GM19238 (cell line): ENCODE data around the gene PTCH1.

Experiments
- DNase-seq: peaks from one replicate; pipeline ENCODE4 v3.0.0; 2011; ENCODE audit warnings: low spot score; ENCODE audit not compliant: insufficient read length

PTCH1 gene

DNA sequence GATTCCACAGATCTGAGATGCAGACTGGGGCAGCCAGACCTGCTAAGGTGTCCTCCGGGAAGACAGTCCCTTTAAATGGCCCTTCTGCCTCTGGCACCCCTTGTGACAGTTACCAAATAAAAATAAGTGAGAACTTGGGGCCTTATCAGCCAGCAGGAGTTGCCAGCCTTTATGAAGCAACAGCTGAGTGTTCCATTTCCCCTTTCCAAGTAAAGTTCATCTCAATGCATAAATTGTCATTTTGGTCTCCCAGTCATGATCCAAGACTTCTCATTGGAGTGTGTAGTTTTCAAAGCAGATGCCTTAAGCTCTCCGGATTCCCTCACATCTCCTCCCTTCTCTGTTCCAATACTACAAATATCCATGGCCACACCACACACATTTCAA is 4.1 kb downstream of the PTCH1 start:
- no peak for DNase-seq

DNA sequence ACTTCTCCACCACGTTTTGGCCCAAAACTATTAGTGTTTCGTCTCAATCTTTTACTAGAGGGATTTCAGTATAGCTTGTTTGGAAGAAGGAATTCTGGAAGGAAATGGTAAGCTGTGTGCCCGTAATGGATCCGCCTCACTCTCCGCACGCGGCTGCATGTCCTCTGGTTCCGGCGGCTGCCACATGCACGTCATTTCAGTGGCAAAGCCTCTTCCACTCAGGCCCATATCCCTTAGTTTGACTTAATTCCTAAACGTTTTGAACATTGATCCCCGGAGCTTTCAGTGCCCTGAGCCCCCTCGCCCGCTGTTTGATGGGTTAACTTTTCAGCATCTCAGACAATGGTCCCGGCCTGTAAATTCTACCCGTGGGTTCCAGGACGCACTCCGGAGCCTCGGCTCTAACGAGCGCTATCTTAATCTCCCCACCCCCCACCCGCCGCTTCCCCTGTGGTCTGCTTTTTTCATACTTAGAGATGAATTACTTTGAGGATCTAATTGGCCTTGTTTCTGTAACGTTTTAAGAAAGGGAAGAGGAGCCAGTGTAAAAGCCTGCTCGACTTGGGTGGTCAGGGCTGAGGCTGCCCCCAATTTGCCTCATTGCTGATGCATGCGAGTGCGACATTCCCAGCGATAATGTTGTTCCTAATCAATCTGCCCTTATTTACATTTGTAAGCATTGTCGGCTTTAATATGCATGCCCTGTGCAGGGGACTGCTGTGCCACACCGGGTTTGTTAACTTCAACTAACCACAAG is 4.6 kb downstream of the PTCH1 start:
- no peak for DNase-seq

DNA sequence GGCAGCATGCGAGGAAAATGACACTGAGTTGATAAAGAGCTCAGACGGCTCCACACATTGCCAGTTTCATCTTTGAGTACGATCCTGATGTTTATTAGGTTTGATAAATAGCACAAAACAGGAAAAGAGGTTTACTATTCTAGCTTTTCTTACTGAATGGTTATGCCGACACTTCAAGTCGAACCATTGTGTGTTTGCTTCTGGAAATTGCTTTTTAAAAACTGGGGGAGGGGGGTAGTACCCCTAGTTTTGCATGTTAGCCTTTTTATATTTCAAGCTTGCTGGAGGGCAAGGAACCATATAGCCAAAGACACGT is 5.2 kb downstream of the PTCH1 start:
- no peak for DNase-seq

DNA sequence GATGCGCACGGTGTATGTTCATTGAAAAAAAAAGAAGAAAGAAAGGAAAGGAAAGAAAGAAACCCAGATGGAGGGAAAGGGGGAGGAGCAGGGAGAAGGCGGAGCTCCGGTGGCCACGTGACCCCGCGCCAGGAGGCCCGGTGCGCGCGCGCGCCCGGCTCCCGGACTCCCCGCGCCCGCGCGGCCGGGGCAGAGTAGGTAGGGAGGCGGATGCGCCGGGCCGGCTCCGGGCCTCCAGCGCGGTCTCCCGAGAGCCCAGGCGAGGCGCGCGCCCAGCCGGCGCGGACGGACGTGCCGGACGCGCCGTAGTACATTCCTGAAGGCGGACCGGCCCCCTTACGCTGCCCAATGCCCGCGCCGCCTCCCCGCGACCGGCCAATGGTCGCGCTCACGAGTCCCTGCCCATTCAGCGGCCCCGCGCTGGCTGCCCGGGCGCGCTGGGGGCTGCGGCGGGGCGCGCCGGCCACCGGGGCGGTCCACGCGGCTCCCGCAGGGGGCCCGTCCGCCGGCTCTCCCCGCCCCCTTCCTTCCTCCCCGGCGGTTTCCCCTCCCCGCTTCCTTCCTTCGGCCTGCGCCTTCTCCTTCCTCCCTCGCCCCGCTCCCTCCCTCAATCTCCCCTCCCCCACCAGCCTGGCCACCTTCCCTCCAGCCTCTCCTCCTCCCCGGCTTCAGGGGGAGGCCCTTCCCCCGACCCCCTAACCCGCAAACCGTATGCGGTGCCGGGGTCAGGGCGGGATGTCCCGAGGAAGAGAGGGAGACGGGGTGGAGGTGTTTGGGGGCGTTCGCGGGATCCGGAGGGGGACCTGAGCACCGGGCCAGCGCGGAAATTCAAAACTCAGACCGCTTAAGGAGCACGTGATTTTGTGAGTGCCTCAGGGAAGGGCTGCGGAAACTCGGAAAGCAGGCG is 5.8 kb downstream of the PTCH1 start:
- peak; percentile 78 for DNase-seq

DNA sequence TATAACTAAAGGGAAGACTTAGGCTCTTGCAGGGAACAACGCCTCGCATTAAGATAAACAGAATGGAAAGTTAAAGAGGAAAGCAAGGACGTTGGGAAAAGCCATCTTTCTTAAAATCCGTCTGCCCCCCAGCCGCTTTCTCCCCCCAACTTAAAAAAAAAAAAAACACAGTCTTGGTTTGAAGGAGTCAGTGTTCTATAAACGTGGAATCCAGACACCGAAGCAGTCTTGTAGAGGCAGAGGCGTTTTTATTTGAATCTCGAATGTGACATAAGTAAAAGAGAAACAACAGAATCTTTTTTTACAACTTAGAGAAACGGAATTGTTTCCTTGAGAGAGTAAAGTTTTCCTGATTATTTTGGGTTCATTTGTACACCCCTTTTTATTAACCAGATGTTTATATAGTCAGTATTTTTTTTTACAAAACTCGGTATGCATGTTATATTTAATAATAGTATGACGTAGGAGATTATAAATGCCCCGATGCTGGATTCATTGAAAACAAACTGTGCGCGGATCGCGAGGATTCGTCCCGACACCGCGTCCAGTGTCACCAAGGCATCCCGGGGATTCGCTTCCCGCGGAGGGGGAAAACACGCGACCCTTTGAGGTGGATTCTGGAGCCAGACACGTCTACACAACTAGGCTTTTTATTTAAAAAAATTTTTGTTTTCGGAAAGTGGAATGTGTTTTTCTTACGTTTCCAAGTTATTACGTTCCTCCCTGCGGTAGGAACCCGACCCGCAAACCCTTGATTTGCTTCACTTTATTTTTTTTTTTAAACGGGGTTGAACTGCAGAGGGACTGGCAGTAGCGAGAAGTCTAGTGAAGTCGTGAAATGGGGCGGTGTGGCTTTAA is 6.7 kb downstream of the PTCH1 start:
- no peak for DNase-seq

DNA sequence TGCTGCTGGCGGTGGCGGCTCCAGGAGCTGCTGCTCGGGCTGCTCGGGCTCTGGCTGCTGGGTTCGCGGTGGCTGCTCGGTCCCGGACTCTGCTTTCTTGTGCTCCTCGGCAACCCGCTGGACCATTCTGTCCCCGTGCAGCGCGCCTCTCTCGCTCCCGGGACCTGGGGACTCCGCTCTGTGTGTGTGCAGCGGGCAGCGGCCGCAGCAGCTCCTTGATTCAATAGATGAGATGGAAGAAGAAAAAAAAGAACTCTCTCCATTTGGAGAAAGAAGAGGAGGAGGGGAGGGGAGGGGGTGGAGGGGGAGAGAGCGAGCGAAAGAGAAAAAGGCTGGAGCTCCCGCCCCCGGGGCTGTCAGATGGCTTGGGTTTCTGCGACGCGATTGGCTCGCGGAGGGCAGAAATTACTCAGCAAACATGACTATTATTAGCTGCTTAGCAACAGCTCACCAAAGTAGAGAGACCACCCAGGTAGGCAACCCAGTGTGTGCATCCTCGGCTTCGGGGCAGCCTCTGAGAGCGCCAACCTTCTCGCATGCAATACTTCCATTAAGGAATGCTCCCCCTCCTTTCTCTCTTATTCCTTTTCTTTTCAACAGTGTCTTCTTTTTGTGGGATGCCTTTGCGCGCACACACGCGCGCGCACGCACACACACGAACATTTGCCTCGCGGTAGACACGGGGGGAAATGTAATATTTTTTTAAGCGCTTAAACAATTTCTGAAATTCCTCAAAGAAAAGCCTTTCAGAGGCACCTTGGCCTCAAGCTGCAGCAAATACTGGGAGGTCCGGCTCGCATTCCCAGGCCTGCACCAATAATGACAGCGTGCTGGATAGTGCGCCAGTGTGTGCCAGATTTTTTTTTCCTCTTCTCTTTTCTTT is 7.6 kb downstream of the PTCH1 start:
- peak; percentile 60 for DNase-seq

DNA sequence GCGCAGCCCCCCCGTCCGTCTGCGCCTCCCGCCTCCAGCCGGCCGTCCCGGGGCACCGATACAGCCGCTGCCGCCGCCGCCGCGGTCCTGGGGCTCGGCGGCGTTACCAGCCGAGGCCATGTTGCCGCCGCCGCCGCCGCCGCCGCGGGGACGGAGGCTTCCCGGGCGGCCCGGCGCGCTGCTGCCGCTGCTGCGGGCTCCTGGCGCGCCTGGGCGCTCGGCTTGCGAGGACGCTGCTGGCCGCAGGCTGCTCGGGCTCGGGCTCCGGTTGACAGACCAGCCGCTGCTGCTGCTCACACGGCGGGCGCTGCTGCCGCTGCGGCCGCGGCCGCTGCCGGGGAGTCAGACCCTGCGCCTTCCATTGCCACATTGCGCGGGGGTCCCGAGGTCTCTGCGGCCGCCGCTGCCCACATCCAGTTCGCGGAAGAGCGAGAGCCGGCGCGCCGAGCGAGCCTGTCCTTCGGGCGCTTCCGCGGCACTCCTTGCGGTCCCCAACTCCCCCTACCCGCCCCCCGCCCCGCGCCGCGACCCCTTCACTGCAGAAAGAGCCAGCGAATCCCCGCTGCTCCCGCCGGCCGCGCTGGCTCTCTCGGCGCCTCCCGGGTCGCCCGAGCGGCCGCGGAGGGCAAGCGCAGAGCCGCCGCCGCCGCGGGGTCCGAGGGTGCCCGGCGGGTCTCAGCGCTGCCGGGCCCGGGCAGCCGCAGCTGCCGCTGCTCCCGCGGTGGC is 8.4 kb downstream of the PTCH1 start:
- no peak for DNase-seq

DNA sequence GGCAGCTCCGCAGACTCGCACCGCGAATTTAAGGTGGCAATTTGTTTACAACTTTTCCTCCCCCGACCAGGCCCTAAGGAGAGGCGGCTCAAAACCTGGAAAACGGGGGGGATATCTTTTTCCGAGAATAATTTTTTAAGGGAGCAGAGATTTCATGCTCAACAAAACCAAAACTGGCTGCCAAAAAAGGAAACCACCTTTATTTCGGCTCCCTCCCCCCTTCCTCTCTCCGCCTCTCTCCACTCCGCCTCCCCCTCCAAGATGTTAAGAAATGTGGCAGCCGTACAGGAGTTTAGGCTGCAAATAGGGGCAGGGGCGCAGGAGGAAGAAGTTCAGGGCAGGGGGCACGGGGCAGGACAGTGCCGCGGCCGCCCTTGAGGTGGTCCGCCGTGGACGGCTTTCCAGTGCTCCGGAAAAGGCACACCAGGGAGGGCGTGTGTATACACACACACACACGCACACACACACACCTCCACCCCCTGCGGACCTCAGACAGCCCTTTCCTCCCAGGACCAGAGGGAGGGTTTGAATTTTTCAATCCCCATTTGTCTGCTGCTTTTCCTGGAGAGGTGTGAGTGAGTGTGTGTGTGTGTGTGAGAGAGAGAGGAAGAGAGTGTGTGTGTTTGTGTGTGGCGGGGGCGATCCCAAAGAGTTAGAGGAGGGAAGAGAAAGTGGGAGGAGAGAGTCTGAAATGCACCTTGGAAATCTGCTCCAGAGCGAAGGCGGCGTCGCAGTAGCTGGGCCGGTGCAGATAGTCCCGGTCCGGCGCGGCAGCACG is 9.1 kb downstream of the PTCH1 start:
- DNase-seq, result no peak

DNA sequence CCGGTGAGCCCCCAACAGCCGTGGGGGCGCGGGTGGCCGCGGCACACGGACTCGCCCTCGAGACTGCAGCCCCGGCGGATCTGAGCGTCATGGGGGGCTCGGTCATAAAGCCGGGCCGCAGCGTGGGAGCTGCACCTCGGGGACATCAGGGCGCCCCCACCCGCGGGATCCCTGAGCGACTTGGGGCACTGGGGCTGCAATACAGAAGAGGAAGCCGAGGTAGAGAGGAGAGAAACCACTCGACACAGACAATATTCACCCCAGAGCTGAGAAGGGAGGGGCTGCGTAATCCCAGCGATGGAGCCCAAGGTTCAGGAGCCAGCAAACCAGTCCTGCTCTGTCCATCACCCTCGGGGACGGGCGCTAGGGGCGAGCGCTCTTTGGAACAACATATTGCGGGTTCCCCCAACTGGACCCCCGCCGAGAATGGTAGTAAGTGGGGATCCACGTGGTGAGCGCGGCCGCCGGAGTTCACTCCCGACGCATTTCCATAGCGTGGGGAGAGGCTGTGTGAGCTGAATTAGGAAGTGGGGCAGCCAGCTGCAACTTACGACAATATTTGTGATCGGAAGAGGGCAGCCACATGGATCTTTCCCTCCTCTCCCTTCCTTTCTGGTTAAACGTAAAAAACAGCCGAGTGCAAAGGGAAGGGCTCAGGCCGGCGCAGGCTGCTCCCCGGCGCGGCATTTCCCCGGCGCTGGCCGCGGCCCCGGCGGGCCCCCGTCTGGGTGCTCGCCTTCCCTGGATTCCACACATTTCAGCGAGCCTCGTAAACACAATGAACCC is 9.9 kb downstream of the PTCH1 start:
- DNase-seq, result no peak

DNA sequence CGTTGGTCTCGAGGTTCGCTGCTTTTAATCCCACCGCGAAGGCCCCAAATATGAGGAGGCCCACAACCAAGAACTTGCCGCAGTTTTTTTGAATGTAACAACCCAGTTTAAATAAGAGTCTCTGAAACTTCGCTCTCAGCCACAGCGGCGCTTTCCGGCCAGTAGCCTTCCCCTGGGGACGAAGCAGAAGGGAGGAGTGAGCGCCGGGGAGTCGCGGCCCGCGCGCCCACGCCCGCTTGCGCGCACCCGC is 10.4 kb downstream of the PTCH1 start:
- DNase-seq, result peak; percentile 60

DNA sequence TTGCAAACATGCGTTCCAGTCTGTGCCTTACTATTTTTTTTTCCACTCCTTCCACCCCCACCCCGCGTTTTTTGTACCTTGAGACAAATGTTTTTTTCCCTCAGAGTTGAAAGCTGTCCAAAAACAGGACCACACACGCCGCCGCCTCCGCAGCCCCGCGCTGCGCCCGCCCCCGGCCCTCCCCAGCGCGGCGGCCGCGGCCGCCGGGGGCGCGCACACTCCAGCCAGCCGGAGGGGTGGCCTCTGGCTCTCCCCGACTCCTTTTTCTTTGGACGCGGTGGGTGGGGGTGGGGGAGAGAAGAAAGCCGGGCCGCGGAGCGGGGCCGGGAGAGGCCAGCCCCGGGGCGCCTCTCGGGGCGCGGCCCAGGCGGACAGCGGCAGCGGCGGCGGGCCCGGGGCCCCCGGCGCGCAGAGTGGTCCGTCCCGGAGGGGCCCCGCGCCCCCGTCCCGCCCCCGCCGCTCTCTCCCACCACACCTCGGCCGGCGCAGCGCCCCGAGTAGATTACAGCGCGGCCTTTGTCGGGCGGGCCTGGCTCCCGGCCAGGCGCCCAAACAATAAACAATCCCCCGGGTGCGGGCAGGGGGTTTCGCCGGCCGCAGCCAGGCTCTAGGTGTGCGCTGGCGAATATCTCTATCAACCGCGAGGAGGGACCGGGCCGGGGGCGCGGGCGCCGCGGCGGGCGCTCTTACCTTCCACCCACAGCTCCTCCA is 10.9 kb downstream of the PTCH1 start:
- peak; percentile 64 for DNase-seq

DNA sequence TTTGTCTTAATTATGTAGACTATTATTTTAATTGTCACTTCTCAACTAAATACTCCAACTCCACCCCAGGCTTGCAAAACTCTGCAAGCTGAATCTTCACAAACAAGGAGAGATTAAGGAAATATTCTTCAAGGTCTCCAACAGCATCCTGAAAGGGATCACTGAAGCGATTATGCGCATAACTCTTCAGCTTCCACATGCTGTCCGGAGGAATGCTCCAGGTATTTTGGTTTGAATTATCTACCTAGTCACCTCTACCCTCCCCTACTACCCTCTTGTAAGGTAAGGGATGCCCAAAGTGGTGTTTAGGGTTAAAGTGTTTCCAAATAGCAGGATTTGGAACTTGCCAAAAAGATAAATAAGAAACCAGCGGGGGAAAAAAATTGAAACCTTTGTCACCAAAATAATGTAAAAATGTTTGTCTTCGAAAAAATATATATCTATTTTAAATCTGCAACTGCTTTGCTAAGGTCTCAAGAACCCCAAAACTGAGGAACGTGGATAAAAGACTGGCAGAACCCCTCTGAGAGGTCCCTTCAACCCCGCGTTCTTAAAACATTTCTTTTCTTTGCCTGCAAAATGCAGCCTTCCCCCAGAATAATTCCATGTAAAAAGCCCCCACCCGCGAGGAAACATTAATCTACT is 11.6 kb downstream of the PTCH1 start:
- DNase-seq, result no peak

DNA sequence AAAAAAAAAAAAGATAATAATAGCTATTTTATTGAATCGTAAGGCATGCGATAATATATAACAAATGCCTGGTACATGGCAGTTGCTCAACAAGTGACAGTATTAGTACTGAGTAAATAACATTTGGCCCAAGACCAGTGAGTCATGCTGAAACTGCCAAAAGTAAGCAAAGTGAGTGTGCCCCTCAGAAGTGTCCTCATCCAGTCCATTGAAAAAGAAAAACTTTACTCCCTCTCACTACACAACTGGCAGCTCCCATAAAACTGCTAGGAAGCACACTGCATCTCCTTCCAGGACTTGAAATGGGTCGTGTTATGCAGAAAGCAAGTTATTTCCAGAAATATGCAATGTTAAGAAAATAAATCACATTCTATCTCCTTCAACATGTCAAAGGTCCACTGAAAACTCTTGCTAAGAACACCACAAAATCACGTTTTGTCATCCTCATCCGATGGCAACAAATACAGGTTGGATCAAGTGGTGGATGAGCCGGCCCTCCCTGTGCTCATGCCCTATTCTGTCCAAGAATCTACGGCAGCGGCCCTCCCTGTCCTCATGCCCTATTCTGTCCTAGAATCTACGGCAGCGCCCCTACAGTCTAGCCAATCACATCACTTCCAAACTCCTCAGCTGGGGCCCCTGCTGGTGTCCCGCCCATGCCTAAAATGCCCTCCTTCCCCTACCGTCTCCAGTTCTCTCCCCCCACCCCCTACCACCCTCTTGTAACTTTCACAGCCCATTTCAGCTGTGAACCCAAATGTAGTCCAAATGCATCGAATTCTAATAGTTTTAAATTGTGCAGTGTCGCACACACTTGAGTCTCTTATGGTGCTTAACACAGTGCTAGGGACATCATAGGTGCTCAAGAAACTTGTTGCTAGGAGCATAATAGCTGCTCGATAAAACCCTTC is 12.5 kb downstream of the PTCH1 start:
- no peak for DNase-seq

DNA sequence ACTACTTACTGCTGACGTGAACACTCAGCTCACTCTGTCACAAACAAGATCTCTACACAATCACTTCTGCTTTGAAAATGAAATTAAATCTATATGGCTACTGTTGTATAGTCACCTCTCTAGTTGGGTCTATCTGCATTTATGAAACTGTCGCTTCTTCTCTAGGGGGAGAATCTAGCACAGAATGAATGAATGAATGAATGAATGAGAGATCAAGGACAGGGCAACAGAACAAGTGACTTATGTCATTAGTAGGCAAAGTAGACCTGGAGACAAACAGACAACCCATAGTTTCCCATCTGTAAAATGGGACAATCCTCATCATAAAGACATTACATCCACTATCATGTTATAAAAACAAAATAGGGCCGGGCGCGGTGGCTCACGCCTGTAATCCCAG is 13.4 kb downstream of the PTCH1 start:
- no peak for DNase-seq

DNA sequence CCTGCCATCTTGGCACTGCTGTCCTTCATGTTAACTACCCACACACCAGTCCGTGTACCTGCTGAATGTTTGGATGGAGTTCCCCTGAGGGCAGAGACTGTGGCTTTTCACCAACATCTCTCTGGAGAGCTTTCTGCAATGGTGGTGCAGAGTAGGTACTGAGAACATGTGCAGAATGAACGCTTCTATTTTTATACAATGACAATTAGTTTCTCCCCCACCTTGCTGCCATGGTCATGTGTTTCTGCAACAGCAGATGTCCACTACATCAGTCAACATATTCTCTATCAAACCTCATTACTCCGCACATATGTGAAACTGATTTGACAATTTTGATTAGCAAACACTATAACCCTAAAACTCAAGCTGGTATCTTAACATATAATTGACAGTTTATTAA is 14.5 kb downstream of the PTCH1 start:
- no peak for DNase-seq

DNA sequence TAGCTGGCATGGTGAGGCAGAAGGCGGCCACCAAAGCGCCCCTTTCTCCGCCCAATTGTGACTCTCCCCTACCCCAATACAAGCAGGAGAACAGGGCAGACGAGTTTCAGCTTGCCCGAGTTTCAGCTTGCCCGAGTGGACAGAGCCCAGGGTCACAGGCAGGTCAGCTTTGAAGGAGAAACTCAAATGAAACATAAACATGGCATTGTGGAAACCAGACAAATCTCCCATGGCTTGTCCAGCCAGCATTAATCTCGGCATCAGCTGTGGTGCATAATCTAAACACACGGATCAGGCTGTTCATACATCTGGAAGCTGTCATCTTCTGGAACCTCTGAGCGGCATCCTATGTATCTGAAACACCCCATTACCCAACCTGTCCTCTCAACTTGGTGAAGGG is 16.9 kb downstream of the PTCH1 start:
- no peak for DNase-seq
